Calu3 (cell line): Measurements from ENCODE around the gene MLLT6. TPM values are rescaled to one million over a fixed set of nuclear protein-coding genes. Genes with fewer than 3 reads are reported as not detected.

Experiments
- BruUV-seq: library from RNA; stranded (reverse); fragments of 400-500 nt; replicated peaks from 2 replicates; lab custom pipeline; 2021; lab: Mats Ljungman, UMichigan
- CTCF ChIA-PET: fragments of 300-600 bp; sonication (Branson Sonifier 250); formaldehyde crosslinking; loops from one replicate; lab custom pipeline; 2022; ENCODE audit warnings: antibody characterized with exemption; lab: Charles Lee
- DNase-seq: peaks from one replicate; pipeline ENCODE4 v3.0.0; 2022
- H3K27ac Mint-ChIP-seq: one replicate; pipeline ENCODE4 v1.8.0; 2022; ENCODE audit warnings: mixed read lengths; ENCODE audit not compliant: unreplicated experiment
- H3K27me3 Mint-ChIP-seq: one replicate; pipeline ENCODE4 v1.8.0; 2022; ENCODE audit warnings: mixed read lengths; ENCODE audit not compliant: unreplicated experiment
- H3K36me3 Mint-ChIP-seq: one replicate; pipeline ENCODE4 v1.8.0; 2022; ENCODE audit warnings: mild to moderate bottlenecking, moderate library complexity, mixed read lengths; ENCODE audit not compliant: insufficient read depth, unreplicated experiment
- H3K4me1 Mint-ChIP-seq: one replicate; pipeline ENCODE4 v1.8.0; 2022; ENCODE audit warnings: mild to moderate bottlenecking, low read depth, mixed read lengths; ENCODE audit not compliant: unreplicated experiment
- H3K4me3 Mint-ChIP-seq: one replicate; pipeline ENCODE4 v1.8.0; 2022; ENCODE audit warnings: mild to moderate bottlenecking, low read depth, moderate library complexity, mixed read lengths; ENCODE audit not compliant: unreplicated experiment
- H3K9me3 Mint-ChIP-seq: one replicate; pipeline ENCODE4 v1.8.0; 2022; ENCODE audit warnings: low read depth, mixed read lengths; ENCODE audit not compliant: unreplicated experiment
- intact Hi-C: fragments of 100-400 bp; cut with micrococcal nuclease; formaldehyde crosslinking; loops from one replicate; pipeline ENCODE4 v1.10.0; 2022; ENCODE audit not compliant: unreplicated experiment
- total RNA-seq: library from RNA; stranded (reverse); gene quantifications from 2 replicates; pipeline ENCODE4 v1.2.3, GENCODE V29; 2022
- TF ChIP-seq, protein P1 (sequence below): fragments of 200-600 bp; IDR thresholded peaks from one replicate; pipeline ENCODE4 v1.8.0; 2022; ENCODE audit warnings: antibody characterized with exemption; ENCODE audit not compliant: unreplicated experiment

The MLLT6 gene
- total RNA-seq, 1 experiment from 2014 or later: 463 TPM

DNA sequence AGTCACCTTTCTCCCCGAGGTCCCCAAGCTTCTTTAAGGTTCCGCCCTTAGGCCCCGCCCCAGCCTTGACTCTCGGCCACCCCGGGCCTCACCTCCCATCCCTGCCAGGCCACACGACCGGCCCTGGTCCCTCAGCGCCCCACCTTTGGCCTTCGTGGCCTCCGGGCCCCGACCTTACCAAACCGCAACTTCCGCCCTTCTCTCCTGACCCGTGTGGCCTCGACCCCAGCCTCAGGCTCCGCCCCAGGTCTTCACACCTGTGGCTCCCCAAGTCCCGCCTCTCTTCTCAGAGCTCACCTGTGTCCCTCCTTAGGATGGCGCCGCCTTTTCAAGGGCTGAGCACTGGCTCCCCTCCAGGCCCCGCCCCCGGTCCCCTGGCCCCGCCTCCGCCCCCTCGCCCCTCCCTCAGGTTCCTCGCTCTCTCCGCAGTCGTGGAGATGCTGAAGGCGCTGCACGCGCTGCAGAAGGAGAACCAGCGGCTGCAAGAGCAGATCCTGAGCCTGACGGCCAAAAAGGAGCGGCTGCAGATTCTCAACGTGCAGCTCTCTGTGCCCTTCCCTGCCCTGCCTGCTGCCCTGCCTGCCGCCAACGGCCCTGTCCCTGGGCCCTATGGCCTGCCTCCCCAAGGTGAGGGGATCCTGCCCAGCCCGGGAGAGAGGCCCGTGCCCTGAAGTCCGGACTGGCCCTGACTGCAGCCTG is 15.0 kb downstream of the MLLT6 start:
- CTCF ChIA-PET: interaction anchor here (1.6 kb wide), 1 partner anchor 15 kb away, joined by 6 read pairs; no protein-coding TSS in a partner anchor
- H3K36me3 Mint-ChIP-seq: peaks cover 85% of the 10 kb centered on the region
- intact Hi-C loops: no loop called here
- no peaks in the 10 kb centered on the region for H3K27me3 Mint-ChIP-seq
- TF ChIP-seq, protein P1, sequence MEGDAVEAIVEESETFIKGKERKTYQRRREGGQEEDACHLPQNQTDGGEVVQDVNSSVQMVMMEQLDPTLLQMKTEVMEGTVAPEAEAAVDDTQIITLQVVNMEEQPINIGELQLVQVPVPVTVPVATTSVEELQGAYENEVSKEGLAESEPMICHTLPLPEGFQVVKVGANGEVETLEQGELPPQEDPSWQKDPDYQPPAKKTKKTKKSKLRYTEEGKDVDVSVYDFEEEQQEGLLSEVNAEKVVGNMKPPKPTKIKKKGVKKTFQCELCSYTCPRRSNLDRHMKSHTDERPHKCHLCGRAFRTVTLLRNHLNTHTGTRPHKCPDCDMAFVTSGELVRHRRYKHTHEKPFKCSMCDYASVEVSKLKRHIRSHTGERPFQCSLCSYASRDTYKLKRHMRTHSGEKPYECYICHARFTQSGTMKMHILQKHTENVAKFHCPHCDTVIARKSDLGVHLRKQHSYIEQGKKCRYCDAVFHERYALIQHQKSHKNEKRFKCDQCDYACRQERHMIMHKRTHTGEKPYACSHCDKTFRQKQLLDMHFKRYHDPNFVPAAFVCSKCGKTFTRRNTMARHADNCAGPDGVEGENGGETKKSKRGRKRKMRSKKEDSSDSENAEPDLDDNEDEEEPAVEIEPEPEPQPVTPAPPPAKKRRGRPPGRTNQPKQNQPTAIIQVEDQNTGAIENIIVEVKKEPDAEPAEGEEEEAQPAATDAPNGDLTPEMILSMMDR: no peak
- H3K27ac Mint-ChIP-seq: no peak overlapping the region
- no TSS peak for BruUV-seq
- no peaks in the 10 kb centered on the region for H3K9me3 Mint-ChIP-seq
- no peak for DNase-seq
- no peaks in the 10 kb centered on the region for H3K4me1 Mint-ChIP-seq
- H3K4me3 Mint-ChIP-seq: no peak overlapping the region

DNA sequence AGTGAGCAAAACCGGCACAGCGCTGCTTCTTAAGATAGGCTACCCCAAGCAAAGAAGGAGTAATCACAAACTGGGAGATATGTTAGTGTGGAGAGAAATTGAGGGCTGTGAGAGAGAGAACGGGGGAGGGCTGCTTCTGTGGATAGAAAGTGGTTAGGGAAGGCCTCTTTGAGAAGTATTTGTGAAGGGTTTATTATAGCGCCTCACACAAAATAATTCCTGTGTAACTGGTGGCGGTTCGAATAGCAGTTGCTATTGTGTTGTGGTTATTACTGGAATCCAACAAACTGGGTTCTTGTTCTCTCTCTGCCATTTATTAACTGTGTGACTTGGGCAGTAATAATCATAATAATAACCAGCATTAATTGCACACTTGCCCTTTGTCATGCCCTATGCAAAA is 15.9 kb downstream of the MLLT6 start:
- CTCF ChIA-PET: no interaction called here
- H3K4me3 Mint-ChIP-seq: no peak overlapping the region
- peaks cover 86% of the 10 kb centered on the region for H3K36me3 Mint-ChIP-seq
- H3K4me1 Mint-ChIP-seq: peaks cover 7% of the 10 kb centered on the region
- H3K27ac Mint-ChIP-seq: no peak overlapping the region
- H3K9me3 Mint-ChIP-seq: no peaks in the 10 kb centered on the region
- BruUV-seq: no TSS peak
- DNase-seq: no peak
- H3K27me3 Mint-ChIP-seq: no peaks in the 10 kb centered on the region
- intact Hi-C loops: no loop called here
- TF ChIP-seq, protein P1: no peak

DNA sequence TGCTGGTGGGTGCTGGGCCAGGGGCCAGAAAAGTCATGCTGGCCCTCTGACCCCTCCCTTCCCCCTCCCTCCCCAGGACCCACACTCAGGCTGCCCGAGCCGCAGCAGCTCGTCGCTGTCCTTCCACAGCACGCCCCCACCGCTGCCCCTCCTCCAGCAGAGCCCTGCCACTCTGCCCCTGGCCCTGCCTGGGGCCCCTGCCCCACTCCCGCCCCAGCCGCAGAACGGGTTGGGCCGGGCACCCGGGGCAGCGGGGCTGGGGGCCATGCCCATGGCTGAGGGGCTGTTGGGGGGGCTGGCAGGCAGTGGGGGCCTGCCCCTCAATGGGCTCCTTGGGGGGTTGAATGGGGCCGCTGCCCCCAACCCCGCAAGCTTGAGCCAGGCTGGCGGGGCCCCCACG is 16.7 kb downstream of the MLLT6 start:
- H3K36me3 Mint-ChIP-seq: peaks cover 82% of the 10 kb centered on the region
- DNase-seq: no peak
- no peaks in the 10 kb centered on the region for H3K9me3 Mint-ChIP-seq
- CTCF ChIA-PET: interaction anchor here (0.6 to 2.8 kb wide), 6 partner anchors 9 to 1454 kb away, joined by 3 to 7 read pairs (median 4); partner anchors contain the start of gene PLXDC1
- H3K27ac Mint-ChIP-seq: no peak overlapping the region
- H3K4me1 Mint-ChIP-seq: peaks cover 12% of the 10 kb centered on the region
- H3K27me3 Mint-ChIP-seq: no peaks in the 10 kb centered on the region
- no TSS peak for BruUV-seq
- H3K4me3 Mint-ChIP-seq: no peak overlapping the region
- TF ChIP-seq, protein P1: no peak
- intact Hi-C loops: no loop called here

DNA sequence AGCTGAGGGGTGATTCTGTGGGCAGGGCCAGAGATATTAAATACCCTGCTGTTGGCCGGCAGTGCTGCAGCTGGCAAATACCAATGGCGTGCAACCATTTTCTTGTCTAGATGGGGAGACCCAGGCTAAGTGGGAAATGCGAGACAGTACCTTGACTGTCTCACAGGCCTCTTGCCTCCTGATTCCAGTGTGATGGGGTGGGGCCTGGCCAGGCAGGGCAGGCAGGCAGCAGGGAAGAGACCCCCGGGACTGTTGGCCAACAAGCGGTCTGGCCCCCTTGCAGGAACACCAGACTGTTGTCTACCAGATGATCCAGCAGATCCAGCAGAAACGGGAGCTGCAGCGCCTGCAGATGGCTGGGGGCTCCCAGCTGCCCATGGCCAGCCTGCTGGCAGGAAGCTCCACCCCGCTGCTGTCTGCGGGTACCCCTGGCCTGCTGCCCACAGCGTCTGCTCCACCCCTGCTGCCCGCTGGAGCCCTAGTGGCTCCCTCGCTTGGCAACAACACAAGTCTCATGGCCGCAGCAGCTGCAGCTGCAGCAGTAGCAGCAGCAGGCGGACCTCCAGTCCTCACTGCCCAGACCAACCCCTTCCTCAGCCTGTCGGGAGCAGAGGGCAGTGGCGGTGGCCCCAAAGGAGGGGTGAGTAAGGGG is 19.4 kb downstream of the MLLT6 start:
- H3K27me3 Mint-ChIP-seq: no peaks in the 10 kb centered on the region
- TF ChIP-seq, protein P1: no peak
- CTCF ChIA-PET: no interaction called here

More for the DNA sequence above, 19.4 kb downstream of the MLLT6 start:
- Mint-ChIP-seq H3K36me3 (peaks cover 77% of the 10 kb centered on the region), H3K4me3 (no peak overlapping the region), H3K9me3 (no peaks in the 10 kb centered on the region), H3K4me1 (peaks cover 12% of the 10 kb centered on the region), H3K27ac (no peak overlapping the region)
- intact Hi-C loops: no loop called here
- no peak for DNase-seq
- BruUV-seq: no TSS peak
